Measurements from ENCODE around the gene CD163. TPM values are rescaled to one million over a fixed set of nuclear protein-coding genes. Genes with fewer than 3 reads are reported as not detected.

Gene CD163
- total RNA-seq, 1 donor from 2014 or later = not detected

DNA sequence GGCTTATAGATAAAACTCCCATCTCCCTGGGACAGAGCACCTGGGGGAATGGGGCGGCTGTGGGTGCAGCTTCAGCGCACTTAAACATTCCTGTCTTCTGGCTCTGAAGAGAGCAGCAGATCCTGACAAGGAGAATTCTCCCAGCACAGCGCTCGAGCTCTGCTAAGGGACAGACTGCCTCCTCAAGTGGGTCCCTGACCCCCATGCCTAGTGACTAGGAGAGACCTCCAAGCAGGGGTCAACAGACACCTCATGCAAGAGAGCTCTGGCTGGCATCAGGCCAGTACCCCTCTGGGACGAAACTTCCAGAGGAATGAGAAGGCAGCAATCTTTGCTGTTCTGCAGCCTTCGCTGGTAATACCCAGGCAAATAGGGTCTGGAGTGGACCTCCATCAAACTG, 31.5 kb downstream of the CD163 start:
- no peak for FAIRE-seq
- no peak for TF ChIP-seq CTCF (IDR thresholded peaks at IDR 0.05; ENCODE audit: insufficient read depth, low read length, severe bottlenecking)
- Histone ChIP-seq H3K27me3 (ENCODE audit: control insufficient read depth, insufficient read depth, low read length) (no peaks in the 10 kb centered on the region), H3K4me3 (ENCODE audit: low read depth, low read length) (no peak overlapping the region), H3K36me3 (ENCODE audit: control insufficient read depth, insufficient read depth, low read length) (no peaks in the 10 kb centered on the region)
- no peak for DNase-seq (ENCODE audit: low read depth)

GRCh38 chr12:7460375-7461259, 43.0 kb downstream of the CD163 start:
- peak; percentile 85 for TF ChIP-seq CTCF (IDR thresholded peaks at IDR 0.05; ENCODE audit: insufficient read depth, low read length, severe bottlenecking)
- DNase-seq (ENCODE audit: low read depth) (peak; percentile 53), FAIRE-seq (no peak)
- no peaks in the 10 kb centered on the region for H3K36me3 ChIP-seq (ENCODE audit: control insufficient read depth, insufficient read depth, low read length)
- H3K4me3 ChIP-seq (ENCODE audit: low read depth, low read length) = no peak overlapping the region
- H3K27me3 ChIP-seq (ENCODE audit: control insufficient read depth, insufficient read depth, low read length) = no peaks in the 10 kb centered on the region

- no peaks in the 10 kb centered on the region for H3K36me3 ChIP-seq (ENCODE audit: control insufficient read depth, insufficient read depth, low read length)
- no peaks in the 10 kb centered on the region for H3K27me3 ChIP-seq (ENCODE audit: control insufficient read depth, insufficient read depth, low read length)
- no peak for TF ChIP-seq CTCF (IDR thresholded peaks at IDR 0.05; ENCODE audit: insufficient read depth, low read length, severe bottlenecking)
- H3K4me3 ChIP-seq (ENCODE audit: low read depth, low read length) = no peak overlapping the region
- DNase-seq (ENCODE audit: low read depth) = no peak
- FAIRE-seq = no peak
Measured at GRCh38 chr12:7459973-7460372, 43.6 kb downstream of the CD163 start.

GRCh38 chr12:7451756-7452155, 51.8 kb downstream of the CD163 start:
- DNase-seq (ENCODE audit: low read depth) (no peak), FAIRE-seq (no peak)
- H3K4me3 ChIP-seq (ENCODE audit: low read depth, low read length) = no peak overlapping the region
- no peak for TF ChIP-seq CTCF (IDR thresholded peaks at IDR 0.05; ENCODE audit: insufficient read depth, low read length, severe bottlenecking)
- H3K36me3 ChIP-seq (ENCODE audit: control insufficient read depth, insufficient read depth, low read length) = no peaks in the 10 kb centered on the region
- no peaks in the 10 kb centered on the region for H3K27me3 ChIP-seq (ENCODE audit: control insufficient read depth, insufficient read depth, low read length)

GRCh38 chr12:7450667-7451066, 52.9 kb downstream of the CD163 start:
- peak; percentile 81 for DNase-seq (ENCODE audit: low read depth)
- TF ChIP-seq CTCF (IDR thresholded peaks at IDR 0.05; ENCODE audit: insufficient read depth, low read length, severe bottlenecking) = no peak
- Histone ChIP-seq H3K36me3 (ENCODE audit: control insufficient read depth, insufficient read depth, low read length) (no peaks in the 10 kb centered on the region), H3K27me3 (ENCODE audit: control insufficient read depth, insufficient read depth, low read length) (no peaks in the 10 kb centered on the region), H3K4me3 (ENCODE audit: low read depth, low read length) (no peak overlapping the region)
- FAIRE-seq = no peak

Data from bronchial epithelial cell (primary cell).